NCI-H1417 (cell line): ENCODE measurements around the gene SYTL1.

Experiments used
- DNase-seq, 3 experiments: peaks; one replicate each; lab custom pipeline; 2025; lab: John Stamatoyannopoulos, UW

Gene SYTL1

GRCh38 chr1:27318136-27318535, 23.7 kb upstream of the SYTL1 start:
- DNase-seq: peak in 1 of 3 experiments; percentile 16

GRCh38 chr1:27318596-27318995, 23.2 kb upstream of the SYTL1 start:
- DNase-seq: no peak

- peak; percentile 94 to 98 (median 96) for DNase-seq
Observed at GRCh38 chr1:27321813-27322568, 19.8 kb upstream of the SYTL1 start, which contains the start of gene TMEM222. TMEM222 (plus strand) TSS chr1:27322163; CDS start chr1:27322198, 35 bp downstream.

GRCh38 chr1:27322569-27323240, 19.1 kb upstream of the SYTL1 start:
- no peak for DNase-seq

- no peak for DNase-seq
Observed at GRCh38 chr1:27325286-27325685, 16.5 kb upstream of the SYTL1 start.

- no peak for DNase-seq
Observed at GRCh38 chr1:27327964-27328363, 13.9 kb upstream of the SYTL1 start.

- no peak for DNase-seq
Observed at GRCh38 chr1:27330786-27331185, 11.0 kb upstream of the SYTL1 start.

- no peak for DNase-seq
Observed at GRCh38 chr1:27331426-27331825, 10.4 kb upstream of the SYTL1 start.

- DNase-seq: no peak
Observed at GRCh38 chr1:27331922-27332321, 9.9 kb upstream of the SYTL1 start.

- peak in 2 of 3 experiments; percentile 17 to 51 for DNase-seq
Observed at GRCh38 chr1:27332536-27333281, 9.1 kb upstream of the SYTL1 start.

GRCh38 chr1:27333717-27334279, 8.0 kb upstream of the SYTL1 start:
- no peak for DNase-seq

GRCh38 chr1:27335506-27336422, 6.1 kb upstream of the SYTL1 start:
- no peak for DNase-seq

- no peak for DNase-seq
Observed at GRCh38 chr1:27336756-27337155, 5.1 kb upstream of the SYTL1 start.

- DNase-seq: no peak
Observed at GRCh38 chr1:27338751-27339150, 3.1 kb upstream of the SYTL1 start.

GRCh38 chr1:27339213-27339612, 2.6 kb upstream of the SYTL1 start:
- DNase-seq: no peak

GRCh38 chr1:27342391-27342777, 562 bp downstream of the SYTL1 start:
- DNase-seq: peak in 2 of 3 experiments; percentile 53 to 56

GRCh38 chr1:27342778-27343638, 1.2 kb downstream of the SYTL1 start:
- DNase-seq: peak; percentile 79 to 86 (median 83)

GRCh38 chr1:27343639-27344025, 1.8 kb downstream of the SYTL1 start:
- DNase-seq: peak in 1 of 3 experiments; percentile 26

- no peak for DNase-seq
Observed at GRCh38 chr1:27345272-27345671, 3.5 kb downstream of the SYTL1 start.

GRCh38 chr1:27346357-27346756, 4.5 kb downstream of the SYTL1 start:
- DNase-seq: no peak
